ENCODE data around the gene PPM1N. TPM values are rescaled to one million over a fixed set of nuclear protein-coding genes. Genes with fewer than 3 reads are reported as not detected.
"Not testable (repeated sequence)": the region's sequence is repeated elsewhere in the genome, so short reads cannot be mapped to it uniquely, and the experiment has no call there.

PPM1N gene
- total RNA-seq, 1 experiment from 2014 or later, result 5.0 TPM

- peak overlapping the region; percentile 65 for H3K27ac Mint-ChIP-seq (ENCODE audit: unreplicated experiment)
- intact Hi-C loops (cut with micrococcal nuclease; ENCODE audit: unreplicated experiment), result loop anchor here (5.0 kb wide), 1 partner anchor 133 kb away; no protein-coding TSS in a partner anchor
- TF ChIP-seq, protein P1, sequence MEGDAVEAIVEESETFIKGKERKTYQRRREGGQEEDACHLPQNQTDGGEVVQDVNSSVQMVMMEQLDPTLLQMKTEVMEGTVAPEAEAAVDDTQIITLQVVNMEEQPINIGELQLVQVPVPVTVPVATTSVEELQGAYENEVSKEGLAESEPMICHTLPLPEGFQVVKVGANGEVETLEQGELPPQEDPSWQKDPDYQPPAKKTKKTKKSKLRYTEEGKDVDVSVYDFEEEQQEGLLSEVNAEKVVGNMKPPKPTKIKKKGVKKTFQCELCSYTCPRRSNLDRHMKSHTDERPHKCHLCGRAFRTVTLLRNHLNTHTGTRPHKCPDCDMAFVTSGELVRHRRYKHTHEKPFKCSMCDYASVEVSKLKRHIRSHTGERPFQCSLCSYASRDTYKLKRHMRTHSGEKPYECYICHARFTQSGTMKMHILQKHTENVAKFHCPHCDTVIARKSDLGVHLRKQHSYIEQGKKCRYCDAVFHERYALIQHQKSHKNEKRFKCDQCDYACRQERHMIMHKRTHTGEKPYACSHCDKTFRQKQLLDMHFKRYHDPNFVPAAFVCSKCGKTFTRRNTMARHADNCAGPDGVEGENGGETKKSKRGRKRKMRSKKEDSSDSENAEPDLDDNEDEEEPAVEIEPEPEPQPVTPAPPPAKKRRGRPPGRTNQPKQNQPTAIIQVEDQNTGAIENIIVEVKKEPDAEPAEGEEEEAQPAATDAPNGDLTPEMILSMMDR (IDR thresholded peaks at IDR 0.05; ENCODE audit: unreplicated experiment), result no peak
- peaks cover 87% of the 10 kb centered on the region for H3K36me3 Mint-ChIP-seq (ENCODE audit: insufficient read depth, unreplicated experiment)
- peak overlapping the region; percentile 84 for H3K4me3 Mint-ChIP-seq (ENCODE audit: low read depth, unreplicated experiment)
- CTCF ChIA-PET, result interaction anchor here (0.6 to 1.6 kb wide), 4 partner anchors 23 to 603 kb away, joined by 3 to 6 read pairs (median 4); no protein-coding TSS in a partner anchor
- no peaks in the 10 kb centered on the region for H3K9me3 Mint-ChIP-seq (ENCODE audit: low read depth, unreplicated experiment)
- H3K4me1 Mint-ChIP-seq (ENCODE audit: low read depth, unreplicated experiment), result peaks cover 56% of the 10 kb centered on the region
- no TSS peak for BruUV-seq (replicated peaks)
- no peaks in the 10 kb centered on the region for H3K27me3 Mint-ChIP-seq (ENCODE audit: unreplicated experiment)
- DNase-seq, result peak; percentile 76
Measured at GRCh38 chr19:45508861-45509691, 10.8 kb downstream of the PPM1N start.

- DNase-seq, result no peak
- Mint-ChIP-seq H3K27ac (ENCODE audit: unreplicated experiment) (peak overlapping the region; percentile 65), H3K9me3 (ENCODE audit: low read depth, unreplicated experiment) (no peaks in the 10 kb centered on the region), H3K4me1 (ENCODE audit: low read depth, unreplicated experiment) (peaks cover 62% of the 10 kb centered on the region), H3K27me3 (ENCODE audit: unreplicated experiment) (no peaks in the 10 kb centered on the region), H3K36me3 (ENCODE audit: insufficient read depth, unreplicated experiment) (peaks cover 92% of the 10 kb centered on the region), H3K4me3 (ENCODE audit: low read depth, unreplicated experiment) (peak overlapping the region; percentile 84)
- intact Hi-C loops (cut with micrococcal nuclease; ENCODE audit: unreplicated experiment), result loop anchor here (5.0 kb wide), 1 partner anchor 133 kb away; no protein-coding TSS in a partner anchor
- CTCF ChIA-PET, result no interaction called here
- TF ChIP-seq, protein P1 (IDR thresholded peaks at IDR 0.05; ENCODE audit: unreplicated experiment), result no peak
- BruUV-seq (replicated peaks), result no TSS peak
Measured at GRCh38 chr19:45509692-45510015, 11.4 kb downstream of the PPM1N start.

DNA sequence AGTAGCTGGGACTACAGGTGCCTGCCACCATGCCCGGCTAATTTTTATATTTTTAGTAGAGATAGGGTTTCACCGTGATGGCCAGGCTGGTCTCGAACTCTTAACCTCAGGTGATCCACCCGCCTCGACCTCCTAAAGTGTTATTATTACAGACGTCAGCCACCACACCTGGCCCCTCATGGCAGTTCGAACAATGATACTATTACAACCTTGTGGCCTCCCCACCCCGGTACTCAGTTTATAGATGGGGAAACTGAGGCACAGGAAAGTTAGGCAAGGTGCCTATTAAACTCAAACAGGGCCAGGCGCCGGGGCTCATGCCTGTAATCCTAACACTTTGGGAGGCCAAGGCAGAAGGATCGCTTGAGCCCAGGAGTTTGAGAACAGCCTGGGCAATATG, 12.1 kb downstream of the PPM1N start:
- BruUV-seq (replicated peaks); intact Hi-C loops (cut with micrococcal nuclease; ENCODE audit: unreplicated experiment); H3K27me3 Mint-ChIP-seq (ENCODE audit: unreplicated experiment); H3K9me3 Mint-ChIP-seq (ENCODE audit: low read depth, unreplicated experiment); CTCF ChIA-PET; DNase-seq: not testable (repeated sequence)
- peaks cover 92% of the 10 kb centered on the region for H3K36me3 Mint-ChIP-seq (ENCODE audit: insufficient read depth, unreplicated experiment)
- peaks cover 57% of the 10 kb centered on the region for H3K4me1 Mint-ChIP-seq (ENCODE audit: low read depth, unreplicated experiment)
- peak overlapping the region; percentile 84 for H3K4me3 Mint-ChIP-seq (ENCODE audit: low read depth, unreplicated experiment)
- peak overlapping the region; percentile 65 for H3K27ac Mint-ChIP-seq (ENCODE audit: unreplicated experiment)

- TF ChIP-seq, protein P1 (IDR thresholded peaks at IDR 0.05; ENCODE audit: unreplicated experiment), result no peak
- Mint-ChIP-seq H3K4me1 (ENCODE audit: low read depth, unreplicated experiment) (peaks cover 53% of the 10 kb centered on the region), H3K4me3 (ENCODE audit: low read depth, unreplicated experiment) (peak overlapping the region; percentile 84), H3K27me3 (ENCODE audit: unreplicated experiment) (no peaks in the 10 kb centered on the region), H3K9me3 (ENCODE audit: low read depth, unreplicated experiment) (no peaks in the 10 kb centered on the region), H3K36me3 (ENCODE audit: insufficient read depth, unreplicated experiment) (peaks cover 88% of the 10 kb centered on the region), H3K27ac (ENCODE audit: unreplicated experiment) (peak overlapping the region; percentile 60)
- DNase-seq, result no peak
- no TSS peak for BruUV-seq (replicated peaks)
- intact Hi-C loops (cut with micrococcal nuclease; ENCODE audit: unreplicated experiment), result no loop called here
- CTCF ChIA-PET, result interaction anchor here (0.7 kb wide), 2 partner anchors 16 to 46 kb away, joined by 3 to 4 read pairs; no protein-coding TSS in a partner anchor
Measured at GRCh38 chr19:45511074-45511473, 12.8 kb downstream of the PPM1N start.

Measured in Calu3 (cell line).